Ramos (cell line): ENCODE measurements around the gene CCL28.

Experiments used
- in situ Hi-C: fragments of 300-500 bp; cut with MboI; formaldehyde crosslinking; loops from one replicate; pipeline ENCODE4 v1.14.3; 2022; ENCODE audit warnings: low sequenced_read_pairs; ENCODE audit not compliant: unreplicated experiment

The CCL28 gene

GRCh38 chr5:43362725-43363435 is 49.3 kb downstream of the CCL28 start:
- in situ Hi-C loops: no loop called here

DNA sequence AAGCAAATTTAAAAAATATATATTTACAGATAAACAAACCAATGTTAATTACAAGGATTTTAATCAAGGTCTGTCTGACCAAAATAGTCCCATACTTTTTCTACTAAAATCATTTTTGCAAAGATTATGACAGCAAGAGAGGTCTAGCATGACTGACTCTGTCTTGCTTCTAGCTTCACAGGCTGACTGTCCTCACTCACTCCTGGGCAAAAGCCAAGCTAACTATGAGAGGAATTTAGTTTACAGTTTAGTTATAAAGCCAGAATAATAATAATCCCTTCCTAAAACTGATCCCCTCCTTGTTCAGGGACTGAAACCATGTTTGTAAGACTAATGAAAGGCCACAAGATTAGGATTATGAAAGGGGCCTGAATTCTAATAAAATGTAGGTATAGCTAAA is 53.5 kb downstream of the CCL28 start:
- in situ Hi-C loops: no loop called here

- in situ Hi-C loops: no loop called here
Measured at GRCh38 chr5:43358301-43358700, 53.9 kb downstream of the CCL28 start.

DNA sequence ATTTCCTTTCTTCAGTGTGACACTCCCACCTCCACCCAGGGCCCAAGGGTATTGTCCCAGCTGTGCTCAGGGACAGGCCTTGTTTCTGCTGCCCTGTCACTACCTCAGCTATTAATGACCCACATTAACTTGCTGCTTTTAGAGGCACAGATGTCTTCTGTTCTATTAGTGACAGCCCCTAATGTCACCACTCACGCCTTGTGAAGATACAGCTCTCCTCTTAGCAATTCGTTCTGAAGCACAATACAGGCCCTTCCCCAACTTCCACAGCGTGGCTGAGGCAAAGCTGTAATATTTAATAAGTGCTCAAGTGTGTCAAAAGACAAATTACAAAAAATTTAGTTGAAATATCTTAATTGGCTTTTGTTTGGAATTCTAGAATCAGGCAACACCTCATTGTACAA is 54.3 kb downstream of the CCL28 start:
- in situ Hi-C loops: no loop called here

DNA sequence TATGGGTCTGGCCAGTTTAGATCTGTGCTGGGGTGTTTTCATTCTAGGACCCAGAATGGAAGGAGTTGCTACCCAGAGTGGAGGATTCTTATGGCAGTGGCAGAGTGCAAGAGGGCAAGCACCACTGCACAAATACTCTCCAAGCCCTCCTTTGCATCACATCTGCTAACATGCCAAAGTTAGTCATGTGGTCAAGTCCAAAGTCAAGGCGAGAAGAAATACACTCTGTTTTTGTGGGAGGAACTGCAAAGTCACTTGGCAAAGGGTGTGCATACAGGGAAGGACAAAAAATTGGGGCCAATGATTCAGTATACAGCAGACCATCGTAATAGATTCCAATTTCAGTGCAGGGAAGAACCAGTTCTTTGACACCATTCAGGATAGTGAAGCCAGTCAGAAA is 55.1 kb downstream of the CCL28 start:
- in situ Hi-C loops: no loop called here

GRCh38 chr5:43354774-43355173 is 57.4 kb downstream of the CCL28 start:
- in situ Hi-C loops: no loop called here

DNA sequence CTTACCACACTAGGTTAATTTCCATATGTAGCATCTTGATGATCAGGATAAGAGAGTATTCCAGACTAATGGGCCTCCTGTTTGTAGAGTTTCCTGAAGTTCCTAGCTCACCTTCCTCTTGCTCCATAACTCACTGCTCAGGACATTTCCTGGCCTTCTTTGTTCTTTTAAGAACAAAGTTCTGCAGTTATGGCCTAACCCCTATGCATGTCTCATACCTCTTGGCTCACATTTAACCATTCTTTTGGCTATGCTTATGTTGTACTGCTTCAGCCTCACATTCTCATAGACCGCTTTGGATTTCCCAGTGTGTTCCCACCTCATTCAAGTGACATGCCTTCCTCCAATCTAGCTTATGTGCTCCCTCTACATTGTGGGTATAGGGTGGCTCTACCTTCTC is 58.5 kb downstream of the CCL28 start:
- in situ Hi-C loops: no loop called here

GRCh38 chr5:43352915-43353314 is 59.3 kb downstream of the CCL28 start:
- in situ Hi-C loops: no loop called here

- in situ Hi-C loops: no loop called here
Measured at GRCh38 chr5:43352131-43352530, 60.1 kb downstream of the CCL28 start.

- in situ Hi-C loops: no loop called here
Measured at GRCh38 chr5:43348861-43349363, 63.3 kb downstream of the CCL28 start.

DNA sequence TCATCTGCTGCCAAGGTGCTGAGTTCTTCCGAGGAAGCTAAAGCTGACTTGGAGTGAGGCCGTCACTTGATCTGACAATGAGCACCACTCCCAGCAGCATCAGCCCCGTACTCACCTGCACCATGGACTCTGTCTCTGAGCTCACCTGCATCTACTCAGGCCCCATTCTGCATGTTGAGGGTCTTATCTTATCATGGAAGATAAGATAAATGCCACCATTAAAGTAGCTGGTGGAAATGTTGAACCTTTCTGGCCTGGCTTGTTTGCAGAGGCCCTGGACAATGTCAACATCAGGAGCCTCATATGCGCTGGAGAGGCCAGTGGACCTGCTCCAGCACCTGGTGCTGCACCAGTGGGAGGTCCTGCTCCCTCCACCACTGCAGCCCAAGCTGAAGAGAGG is 64.0 kb downstream of the CCL28 start:
- in situ Hi-C loops: no loop called here

DNA sequence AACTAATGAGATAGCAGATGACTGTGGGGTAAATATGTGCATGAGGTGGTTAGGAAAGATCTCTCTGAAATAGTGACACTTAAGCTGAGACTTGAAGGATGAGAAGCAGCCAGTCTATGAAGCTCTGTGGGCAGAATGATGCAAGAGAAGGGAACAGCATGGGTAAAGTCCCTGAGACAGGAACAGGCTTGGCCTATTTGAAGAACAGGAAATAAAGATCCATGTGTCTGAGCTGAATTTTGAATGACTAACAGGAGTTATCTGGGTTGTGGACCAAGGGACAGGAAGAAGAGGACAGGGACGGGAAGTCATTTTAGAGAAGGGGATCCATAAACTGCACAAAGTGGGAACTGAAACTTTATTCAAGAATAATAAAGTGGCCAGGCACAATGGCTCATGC is 73.3 kb downstream of the CCL28 start:
- in situ Hi-C loops: no loop called here

DNA sequence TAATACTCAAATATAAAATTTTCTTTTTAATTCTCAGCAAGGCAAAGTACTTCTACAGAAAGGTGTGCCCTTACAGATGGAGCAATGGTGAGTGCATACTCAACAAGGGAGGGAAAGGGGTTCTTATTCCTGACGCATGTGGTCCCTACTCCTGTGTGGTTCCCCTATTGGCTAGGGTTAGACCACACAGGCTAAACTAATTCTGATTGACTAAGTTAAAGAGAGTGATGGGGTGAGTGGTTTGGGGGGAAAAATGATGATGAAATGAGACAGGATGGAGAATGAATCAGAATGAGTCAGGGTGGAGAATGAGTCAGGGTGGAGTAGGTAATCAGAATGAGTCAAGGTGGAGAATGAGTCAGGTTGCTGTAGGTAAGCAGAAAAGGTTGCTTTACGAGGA is 76.0 kb downstream of the CCL28 start:
- in situ Hi-C loops: no loop called here

- in situ Hi-C loops: no loop called here
Measured at GRCh38 chr5:43335681-43336080, 76.5 kb downstream of the CCL28 start.

DNA sequence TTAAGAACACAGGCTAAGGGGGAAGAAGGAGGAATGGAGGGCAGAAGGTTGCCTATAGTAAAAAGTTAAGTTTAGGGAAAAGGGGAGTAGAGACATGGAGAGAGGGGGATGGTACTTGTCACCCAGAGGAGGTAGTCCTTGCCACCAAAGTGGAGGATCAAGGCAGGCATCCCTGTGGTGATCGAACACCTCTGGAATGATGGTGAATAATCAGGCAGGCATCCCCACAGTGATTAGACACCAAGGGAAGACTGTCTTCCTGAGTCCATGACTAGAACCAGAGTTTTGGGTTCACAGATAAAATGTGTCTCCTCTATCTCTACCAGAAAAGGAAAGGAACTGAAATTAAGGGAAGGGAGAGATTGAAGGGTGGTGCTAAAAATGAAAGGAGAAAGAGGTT is 79.8 kb downstream of the CCL28 start:
- in situ Hi-C loops: no loop called here
